ENCODE data around the gene IKZF4. TPM values are rescaled to one million over a fixed set of nuclear protein-coding genes. Genes with fewer than 3 reads are reported as not detected.
A peak's percentile ranks its signal among the peaks of the same experiment; 100 is the strongest.

The IKZF4 gene
- total and polyA plus RNA-seq, 2 experiments from 2014 or later, result 4.6 to 9.0 TPM

DNA sequence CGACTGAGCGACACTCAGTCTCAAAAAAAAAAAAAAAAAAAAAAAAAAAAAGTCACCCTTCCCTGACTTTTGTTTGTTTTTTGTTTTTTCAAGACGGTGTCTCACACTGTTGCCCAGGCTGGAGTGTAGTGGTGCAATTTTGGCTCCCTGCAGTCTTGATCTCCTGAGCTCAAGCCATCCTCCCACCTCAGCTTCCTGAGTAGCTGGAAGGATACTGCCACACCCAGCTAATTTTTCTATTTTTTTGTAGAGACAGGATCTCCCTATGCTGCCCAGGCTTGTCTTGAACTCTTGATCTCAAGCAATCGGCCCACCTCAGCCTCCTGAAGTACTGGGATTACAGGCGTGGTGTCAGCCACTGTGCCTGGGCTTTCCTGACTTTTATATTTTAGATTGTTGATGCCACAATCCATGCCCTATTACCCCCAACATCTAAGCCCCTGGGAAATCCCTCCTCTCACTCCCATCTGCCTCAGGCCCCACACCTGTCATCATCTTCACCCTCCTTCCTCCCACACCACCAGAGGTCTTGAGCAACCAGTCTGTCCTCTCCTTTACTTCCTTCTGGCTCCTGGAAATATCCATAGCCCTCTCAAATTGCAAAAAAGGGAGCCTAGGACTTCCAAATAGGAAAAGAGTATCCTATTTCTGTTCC lies 7.8 kb downstream of the IKZF4 start (continued):
- TF ChIP-seq JUNB (IDR thresholded peaks at IDR 0.05; ENCODE audit: unreplicated experiment), result no peak
- TF ChIP-seq CREB1 (CRISPR knock-in tag; IDR thresholded peaks at IDR 0.05; ENCODE audit: low read depth), result no peak
- TF ChIP-seq, protein P1, sequence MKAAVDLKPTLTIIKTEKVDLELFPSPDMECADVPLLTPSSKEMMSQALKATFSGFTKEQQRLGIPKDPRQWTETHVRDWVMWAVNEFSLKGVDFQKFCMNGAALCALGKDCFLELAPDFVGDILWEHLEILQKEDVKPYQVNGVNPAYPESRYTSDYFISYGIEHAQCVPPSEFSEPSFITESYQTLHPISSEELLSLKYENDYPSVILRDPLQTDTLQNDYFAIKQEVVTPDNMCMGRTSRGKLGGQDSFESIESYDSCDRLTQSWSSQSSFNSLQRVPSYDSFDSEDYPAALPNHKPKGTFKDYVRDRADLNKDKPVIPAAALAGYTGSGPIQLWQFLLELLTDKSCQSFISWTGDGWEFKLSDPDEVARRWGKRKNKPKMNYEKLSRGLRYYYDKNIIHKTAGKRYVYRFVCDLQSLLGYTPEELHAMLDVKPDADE (IDR thresholded peaks at IDR 0.05), result no peak
- TF ChIP-seq STAT1 (IDR thresholded peaks at IDR 0.05; ENCODE audit: unreplicated experiment), result no peak
- TF ChIP-seq ZNF331 (CRISPR knock-in tag; IDR thresholded peaks at IDR 0.05; ENCODE audit: low read depth), result no peak
- TF ChIP-seq EZH2phosphoT487 (IDR thresholded peaks at IDR 0.05; ENCODE audit: unreplicated experiment), result no peak
- no peak for TF ChIP-seq POLR2AphosphoS5 (IDR thresholded peaks at IDR 0.05; ENCODE audit: low read depth)
- TF ChIP-seq, protein P2, sequence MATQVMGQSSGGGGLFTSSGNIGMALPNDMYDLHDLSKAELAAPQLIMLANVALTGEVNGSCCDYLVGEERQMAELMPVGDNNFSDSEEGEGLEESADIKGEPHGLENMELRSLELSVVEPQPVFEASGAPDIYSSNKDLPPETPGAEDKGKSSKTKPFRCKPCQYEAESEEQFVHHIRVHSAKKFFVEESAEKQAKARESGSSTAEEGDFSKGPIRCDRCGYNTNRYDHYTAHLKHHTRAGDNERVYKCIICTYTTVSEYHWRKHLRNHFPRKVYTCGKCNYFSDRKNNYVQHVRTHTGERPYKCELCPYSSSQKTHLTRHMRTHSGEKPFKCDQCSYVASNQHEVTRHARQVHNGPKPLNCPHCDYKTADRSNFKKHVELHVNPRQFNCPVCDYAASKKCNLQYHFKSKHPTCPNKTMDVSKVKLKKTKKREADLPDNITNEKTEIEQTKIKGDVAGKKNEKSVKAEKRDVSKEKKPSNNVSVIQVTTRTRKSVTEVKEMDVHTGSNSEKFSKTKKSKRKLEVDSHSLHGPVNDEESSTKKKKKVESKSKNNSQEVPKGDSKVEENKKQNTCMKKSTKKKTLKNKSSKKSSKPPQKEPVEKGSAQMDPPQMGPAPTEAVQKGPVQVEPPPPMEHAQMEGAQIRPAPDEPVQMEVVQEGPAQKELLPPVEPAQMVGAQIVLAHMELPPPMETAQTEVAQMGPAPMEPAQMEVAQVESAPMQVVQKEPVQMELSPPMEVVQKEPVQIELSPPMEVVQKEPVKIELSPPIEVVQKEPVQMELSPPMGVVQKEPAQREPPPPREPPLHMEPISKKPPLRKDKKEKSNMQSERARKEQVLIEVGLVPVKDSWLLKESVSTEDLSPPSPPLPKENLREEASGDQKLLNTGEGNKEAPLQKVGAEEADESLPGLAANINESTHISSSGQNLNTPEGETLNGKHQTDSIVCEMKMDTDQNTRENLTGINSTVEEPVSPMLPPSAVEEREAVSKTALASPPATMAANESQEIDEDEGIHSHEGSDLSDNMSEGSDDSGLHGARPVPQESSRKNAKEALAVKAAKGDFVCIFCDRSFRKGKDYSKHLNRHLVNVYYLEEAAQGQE (IDR thresholded peaks at IDR 0.05; ENCODE audit: unreplicated experiment), result no peak
- no peak for TF ChIP-seq NANOG (IDR thresholded peaks at IDR 0.05; ENCODE audit: borderline replicate concordance)

DNA sequence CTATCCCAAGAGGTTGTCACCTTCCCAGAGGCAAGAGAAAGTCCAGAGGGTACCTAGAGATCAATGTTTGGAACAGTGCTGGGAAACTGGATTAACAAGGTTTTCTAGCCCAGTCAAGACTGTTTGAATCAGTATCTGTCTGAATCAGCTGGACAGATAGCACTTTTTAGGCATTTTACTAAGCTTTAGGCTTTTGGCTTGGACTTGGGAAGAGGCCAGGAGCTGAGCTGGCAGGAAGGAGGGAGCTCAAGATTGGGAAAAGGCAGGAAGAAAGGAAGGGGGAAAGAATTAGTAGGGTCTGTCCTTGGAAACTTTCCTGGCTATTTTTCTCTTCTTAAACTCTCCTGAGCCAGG lies 8.3 kb downstream of the IKZF4 start:
- Histone ChIP-seq H4K20me1 (replicated peaks; ENCODE audit: insufficient read depth) (no peaks in the 10 kb centered on the region), H3F3A (replicated peaks; ENCODE audit: low read depth) (no peaks in the 10 kb centered on the region), H3K4me2 (no peak overlapping the region), H3K27me3 (ENCODE audit: insufficient read depth) (no peaks in the 10 kb centered on the region), H3K27ac (ENCODE audit: low read depth) (0 out of 2 replicates have a peak overlapping the region, but pooled peaks have one; percentile 45), H3K4me1 (ENCODE audit: insufficient read depth) (no peaks in the 10 kb centered on the region), H3K9me2 (ENCODE audit: insufficient read depth) (no peaks in the 10 kb centered on the region), H2AFZ (no peak overlapping the region), H3K4me3 (no peak overlapping the region), H3K79me2 (replicated peaks; ENCODE audit: insufficient read depth) (no peaks in the 10 kb centered on the region), H3K36me3 (ENCODE audit: insufficient read depth) (no peaks in the 10 kb centered on the region; the same call in 1 of the 2 replicates)
- no peak overlapping the region for H3K4me3 Mint-ChIP-seq
- H3K27me3 Mint-ChIP-seq (ENCODE audit: insufficient read depth, low read depth, poor library complexity), result peaks cover 8% of the 10 kb centered on the region
- H3K27ac Mint-ChIP-seq, result no peak overlapping the region
- ATAC-seq (no peak), DNase-seq (ENCODE audit: low spot score) (no peak)
- no peaks in the 10 kb centered on the region for H3K9me3 Mint-ChIP-seq
- no peaks in the 10 kb centered on the region for H3K4me1 Mint-ChIP-seq
- peaks cover 72% of the 10 kb centered on the region for H3K36me3 Mint-ChIP-seq (ENCODE audit: low read depth)
- no peak for TF ChIP-seq EZH2 (IDR thresholded peaks at IDR 0.05; ENCODE audit: low read depth, unreplicated experiment)
- TF ChIP-seq CREB1 (CRISPR knock-in tag; IDR thresholded peaks at IDR 0.05; ENCODE audit: low read depth), result no peak
- no peak for TF ChIP-seq NANOG (IDR thresholded peaks at IDR 0.05; ENCODE audit: borderline replicate concordance)
- no peak for TF ChIP-seq JUNB (IDR thresholded peaks at IDR 0.05; ENCODE audit: unreplicated experiment)
- TF ChIP-seq, protein P2 (IDR thresholded peaks at IDR 0.05; ENCODE audit: unreplicated experiment), result no peak
- TF ChIP-seq EZH2phosphoT487 (IDR thresholded peaks at IDR 0.05; ENCODE audit: unreplicated experiment), result no peak
- no peak for TF ChIP-seq ZNF331 (CRISPR knock-in tag; IDR thresholded peaks at IDR 0.05; ENCODE audit: low read depth)
- TF ChIP-seq, protein P3, sequence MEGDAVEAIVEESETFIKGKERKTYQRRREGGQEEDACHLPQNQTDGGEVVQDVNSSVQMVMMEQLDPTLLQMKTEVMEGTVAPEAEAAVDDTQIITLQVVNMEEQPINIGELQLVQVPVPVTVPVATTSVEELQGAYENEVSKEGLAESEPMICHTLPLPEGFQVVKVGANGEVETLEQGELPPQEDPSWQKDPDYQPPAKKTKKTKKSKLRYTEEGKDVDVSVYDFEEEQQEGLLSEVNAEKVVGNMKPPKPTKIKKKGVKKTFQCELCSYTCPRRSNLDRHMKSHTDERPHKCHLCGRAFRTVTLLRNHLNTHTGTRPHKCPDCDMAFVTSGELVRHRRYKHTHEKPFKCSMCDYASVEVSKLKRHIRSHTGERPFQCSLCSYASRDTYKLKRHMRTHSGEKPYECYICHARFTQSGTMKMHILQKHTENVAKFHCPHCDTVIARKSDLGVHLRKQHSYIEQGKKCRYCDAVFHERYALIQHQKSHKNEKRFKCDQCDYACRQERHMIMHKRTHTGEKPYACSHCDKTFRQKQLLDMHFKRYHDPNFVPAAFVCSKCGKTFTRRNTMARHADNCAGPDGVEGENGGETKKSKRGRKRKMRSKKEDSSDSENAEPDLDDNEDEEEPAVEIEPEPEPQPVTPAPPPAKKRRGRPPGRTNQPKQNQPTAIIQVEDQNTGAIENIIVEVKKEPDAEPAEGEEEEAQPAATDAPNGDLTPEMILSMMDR (conservative IDR thresholded peaks at IDR 0.05; ENCODE audit: low read depth in 2 of 2), result no peak
- no peak for TF ChIP-seq STAT1 (IDR thresholded peaks at IDR 0.05; ENCODE audit: unreplicated experiment)
- no peak for TF ChIP-seq ZNF114 (CRISPR knock-in tag; IDR thresholded peaks at IDR 0.05)
- TF ChIP-seq, protein P1 (IDR thresholded peaks at IDR 0.05), result no peak
